Neural crest cell (in vitro differentiated cells): ENCODE data around the gene MRPL47. TPM values are rescaled to one million over a fixed set of nuclear protein-coding genes. Genes with fewer than 3 reads are reported as not detected.
A peak's percentile ranks its signal among the peaks of the same experiment; 100 is the strongest.
"Not testable (repeated sequence)": the region's sequence is repeated elsewhere in the genome, so short reads cannot be mapped to it uniquely, and the experiment has no call there.

Experiments
- DNase-seq: peaks from one replicate; pipeline ENCODE4 v3.0.0; 2021; ENCODE audit warnings: low read depth, mixed read lengths, low spot score
- H3K27ac Mint-ChIP-seq: one replicate; pipeline ENCODE4 v1.8.0; 2021; ENCODE audit warnings: mild to moderate bottlenecking, mixed read lengths; ENCODE audit not compliant: unreplicated experiment
- H3K27me3 Mint-ChIP-seq: 2 replicates; pipeline ENCODE4 v1.8.0; 2021; ENCODE audit warnings: low read depth, mild to moderate bottlenecking, mixed read lengths
- H3K36me3 Mint-ChIP-seq: 2 replicates; pipeline ENCODE4 v1.8.0; 2021; ENCODE audit warnings: low read depth, mild to moderate bottlenecking, mixed read lengths
- H3K4me1 Mint-ChIP-seq: 2 replicates; pipeline ENCODE4 v1.8.0; 2021; ENCODE audit warnings: mixed read lengths
- H3K4me3 Mint-ChIP-seq: one replicate; pipeline ENCODE4 v1.8.0; 2021; ENCODE audit warnings: mild to moderate bottlenecking, mixed read lengths
- H3K9me3 Mint-ChIP-seq: 2 replicates; pipeline ENCODE4 v1.8.0; 2021; ENCODE audit warnings: mixed read lengths
- long read RNA-seq: library from polyadenylated mRNA; unstranded; transcript quantifications from one replicate; pipeline ENCODE4 v2.0.0, GENCODE V29; 2020
- total RNA-seq: library from RNA; stranded (reverse); gene quantifications from 2 replicates; pipeline ENCODE4 v1.2.1, GENCODE V29; 2021
- TF ChIP-seq, protein P1 (sequence below): fragments of 200-600 bp; sonication (generic); conservative IDR thresholded peaks from 2 replicates; pipeline ENCODE4 v1.5.0; 2021; ENCODE audit warnings: antibody characterized with exemption, mild to moderate bottlenecking

MRPL47 gene
- total RNA-seq: 57.3 and 59.6 TPM in 2 replicates
- long read RNA-seq, transcript MRPL47-203 (7 exons, 1,370 nt): major isoform, 117 of 127 reads
- long read RNA-seq, partial matches to known transcripts: 0 of 127 reads
- long read RNA-seq, other reads (novel, unspliced or antisense): 8 of 127 reads

DNA sequence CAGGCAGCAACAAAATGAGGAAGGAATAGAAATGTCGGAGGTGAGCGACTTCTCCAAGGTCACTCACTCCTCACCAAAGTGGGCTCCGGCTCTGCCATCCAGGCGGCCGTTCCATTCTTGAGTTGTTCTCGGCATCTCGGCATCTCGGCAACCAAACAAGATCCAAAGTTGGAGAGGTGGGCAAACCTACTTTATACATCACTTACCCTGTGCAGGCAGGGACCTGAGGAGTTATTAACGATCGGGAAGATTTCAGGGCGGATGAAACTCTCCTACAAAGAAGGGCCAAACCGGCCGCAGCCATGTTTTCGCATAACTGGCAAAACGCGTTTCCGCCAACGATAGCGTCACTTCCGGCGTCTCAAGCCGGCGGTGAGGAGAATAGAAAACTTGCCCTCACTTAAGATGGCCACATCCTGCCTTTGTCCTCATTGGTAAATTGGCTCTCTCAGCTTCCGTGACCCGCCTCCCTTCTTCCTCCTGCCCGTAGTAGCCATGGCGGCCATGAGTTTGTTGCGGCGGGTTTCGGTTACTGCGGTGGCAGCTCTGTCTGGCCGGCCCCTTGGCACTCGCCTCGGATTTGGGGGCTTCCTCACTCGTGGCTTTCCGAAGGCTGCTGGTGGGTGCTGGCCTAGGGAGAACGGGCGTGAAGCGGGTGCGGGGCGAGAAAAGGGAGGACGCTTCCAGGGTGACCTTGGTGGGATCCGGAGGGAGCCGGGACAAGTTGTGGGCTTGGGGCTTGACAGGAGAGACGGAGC lies at the start of gene MRPL47, which contains the start of gene NDUFB5:
TSS of gene MRPL47 (minus strand) at position 318 of the 758 bp plus-strand sequence. CDS start at position 304, 14 bp downstream.
TSS of gene NDUFB5 (plus strand) at position 474 of the 758 bp plus-strand sequence. CDS start at position 496, 22 bp downstream.
- Mint-ChIP-seq H3K27ac (peak within 1 kb of the TSS; percentile 100), H3K9me3 (no peaks in the 10 kb centered on the region), H3K36me3 (no peaks in the 10 kb centered on the region), H3K4me1 (peaks cover 18% of the 10 kb centered on the region), H3K4me3 (peak within 1 kb of the TSS; percentile 99), H3K27me3 (no peaks in the 10 kb centered on the region)
- TF ChIP-seq, protein P1, sequence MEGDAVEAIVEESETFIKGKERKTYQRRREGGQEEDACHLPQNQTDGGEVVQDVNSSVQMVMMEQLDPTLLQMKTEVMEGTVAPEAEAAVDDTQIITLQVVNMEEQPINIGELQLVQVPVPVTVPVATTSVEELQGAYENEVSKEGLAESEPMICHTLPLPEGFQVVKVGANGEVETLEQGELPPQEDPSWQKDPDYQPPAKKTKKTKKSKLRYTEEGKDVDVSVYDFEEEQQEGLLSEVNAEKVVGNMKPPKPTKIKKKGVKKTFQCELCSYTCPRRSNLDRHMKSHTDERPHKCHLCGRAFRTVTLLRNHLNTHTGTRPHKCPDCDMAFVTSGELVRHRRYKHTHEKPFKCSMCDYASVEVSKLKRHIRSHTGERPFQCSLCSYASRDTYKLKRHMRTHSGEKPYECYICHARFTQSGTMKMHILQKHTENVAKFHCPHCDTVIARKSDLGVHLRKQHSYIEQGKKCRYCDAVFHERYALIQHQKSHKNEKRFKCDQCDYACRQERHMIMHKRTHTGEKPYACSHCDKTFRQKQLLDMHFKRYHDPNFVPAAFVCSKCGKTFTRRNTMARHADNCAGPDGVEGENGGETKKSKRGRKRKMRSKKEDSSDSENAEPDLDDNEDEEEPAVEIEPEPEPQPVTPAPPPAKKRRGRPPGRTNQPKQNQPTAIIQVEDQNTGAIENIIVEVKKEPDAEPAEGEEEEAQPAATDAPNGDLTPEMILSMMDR: no peak
- DNase-seq: peak; percentile 83

DNA sequence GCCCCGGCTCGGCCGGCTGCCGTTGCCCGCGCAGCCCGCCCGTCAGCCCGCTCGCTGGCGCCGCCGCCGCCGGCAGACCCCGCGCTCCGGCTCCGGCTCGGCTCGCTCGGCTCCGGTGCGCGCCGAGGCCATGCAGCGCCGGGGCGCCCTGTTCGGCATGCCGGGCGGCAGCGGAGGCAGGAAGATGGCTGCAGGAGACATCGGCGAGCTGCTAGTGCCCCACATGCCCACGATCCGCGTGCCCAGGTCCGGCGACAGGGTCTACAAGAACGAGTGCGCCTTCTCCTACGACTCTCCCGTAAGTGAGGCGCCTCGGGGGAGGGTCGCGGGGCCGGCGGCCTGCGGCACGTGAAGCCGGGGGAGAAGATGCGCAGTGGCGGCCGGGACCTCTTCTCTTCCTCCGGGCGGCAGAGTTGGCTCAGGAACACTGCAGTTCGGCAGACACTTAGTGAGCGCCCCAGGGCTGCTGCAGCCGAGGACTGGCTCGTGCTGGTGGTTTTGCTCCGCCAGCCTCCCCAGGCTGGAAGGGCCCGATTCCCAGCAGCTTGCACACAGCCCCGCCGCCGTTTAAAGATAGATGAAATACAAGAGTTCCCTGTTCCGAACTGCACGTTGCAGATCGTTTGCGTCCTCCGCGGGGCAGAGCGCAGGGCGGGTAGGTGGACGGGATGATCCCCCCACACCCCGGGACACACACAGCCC lies 48.8 kb upstream of the MRPL47 start:
- H3K9me3 Mint-ChIP-seq: no peaks in the 10 kb centered on the region
- H3K36me3 Mint-ChIP-seq: peaks cover 7% of the 10 kb centered on the region
- peak overlapping the region; percentile 76 for H3K27ac Mint-ChIP-seq
- H3K27me3 Mint-ChIP-seq: no peaks in the 10 kb centered on the region
- peak; percentile 71 for DNase-seq
- peak overlapping the region; percentile 97 for H3K4me3 Mint-ChIP-seq
- H3K4me1 Mint-ChIP-seq: peaks cover 38% of the 10 kb centered on the region
- TF ChIP-seq, protein P1: no peak

DNA sequence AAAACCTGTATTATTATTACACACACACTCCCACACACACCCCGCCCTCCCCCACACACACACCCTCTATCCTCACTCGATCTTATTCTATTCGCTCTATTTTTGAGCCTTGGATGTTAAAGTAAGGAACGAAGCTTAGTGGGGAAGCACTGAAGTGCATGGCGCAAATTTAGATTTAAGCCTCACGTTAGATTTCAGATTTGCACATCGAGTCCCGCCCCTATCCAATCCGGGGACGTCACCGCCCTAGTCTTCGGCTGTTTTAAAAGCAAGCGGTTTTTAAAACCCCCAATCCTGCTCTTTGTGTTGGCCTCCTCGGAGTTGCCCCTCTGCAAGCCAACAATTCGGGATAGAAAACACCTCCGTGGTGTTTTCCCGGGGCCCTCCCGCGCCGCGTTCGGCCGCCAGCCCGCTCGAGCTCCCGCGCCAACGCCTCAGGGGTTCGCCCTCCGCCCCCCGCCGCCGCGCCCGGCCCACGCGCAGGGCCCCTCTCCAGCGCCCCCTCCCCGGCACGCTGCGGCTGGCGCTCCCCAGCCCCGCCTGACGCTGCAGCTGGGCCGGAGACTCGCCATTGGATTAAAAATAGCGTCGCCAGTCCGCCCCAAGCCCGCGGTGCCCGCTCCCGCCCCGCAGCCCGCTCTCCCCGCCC lies 48.1 kb upstream of the MRPL47 start, which contains the start of gene USP13:
TSS of gene USP13 (plus strand) at position 594 of the 649 bp plus-strand sequence. CDS start 186 bp downstream, outside the sequence.
- TF ChIP-seq, protein P1: no peak
- Mint-ChIP-seq H3K9me3 (no peaks in the 10 kb centered on the region), H3K36me3 (peaks cover 7% of the 10 kb centered on the region), H3K27me3 (no peaks in the 10 kb centered on the region), H3K4me3 (peak within 1 kb of the TSS; percentile 97), H3K27ac (peak within 1 kb of the TSS; percentile 91), H3K4me1 (peaks cover 37% of the 10 kb centered on the region)
- peak; percentile 71 for DNase-seq

DNA sequence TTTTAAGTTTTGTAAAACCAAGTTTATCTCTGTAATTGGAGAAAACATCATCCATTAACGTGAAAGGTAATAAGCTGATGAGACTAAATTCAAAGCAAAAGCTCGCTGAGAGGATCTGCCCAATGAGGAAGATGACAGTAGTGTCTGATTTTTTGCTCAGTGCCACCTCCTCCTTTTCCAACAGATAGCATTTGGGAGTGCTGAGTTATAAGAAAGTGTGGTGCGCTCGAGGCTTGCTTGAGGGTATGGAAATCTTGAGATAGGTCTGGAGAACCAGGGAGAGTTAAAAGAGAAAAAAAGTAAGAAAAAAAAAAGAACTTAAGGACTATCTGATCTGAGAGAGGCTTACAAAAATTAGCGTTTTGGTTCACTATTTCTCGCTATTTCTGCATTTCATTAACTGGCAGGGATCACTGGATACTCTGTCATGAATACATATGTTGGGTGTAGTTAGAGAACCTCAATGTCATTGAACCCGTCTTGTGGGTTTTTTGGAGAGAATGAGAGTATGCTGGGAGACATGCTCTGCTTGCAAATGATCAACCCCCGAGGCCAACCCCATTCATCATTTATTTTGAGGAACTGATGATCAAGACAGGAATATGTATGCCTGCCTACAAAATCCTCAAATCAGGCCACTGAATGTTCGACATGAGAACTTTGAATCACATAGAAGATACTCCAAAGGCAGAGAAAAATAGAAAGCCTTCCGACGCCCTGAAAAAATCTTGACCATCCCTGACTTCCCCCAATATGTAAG lies 47.4 kb upstream of the MRPL47 start:
- H3K9me3 Mint-ChIP-seq: no peaks in the 10 kb centered on the region
- no peaks in the 10 kb centered on the region for H3K27me3 Mint-ChIP-seq
- no peak for DNase-seq
- H3K36me3 Mint-ChIP-seq: peaks cover 7% of the 10 kb centered on the region
- TF ChIP-seq, protein P1: no peak
- peaks cover 37% of the 10 kb centered on the region for H3K4me1 Mint-ChIP-seq
- H3K4me3 Mint-ChIP-seq: peak overlapping the region; percentile 93
- peak overlapping the region; percentile 91 for H3K27ac Mint-ChIP-seq

DNA sequence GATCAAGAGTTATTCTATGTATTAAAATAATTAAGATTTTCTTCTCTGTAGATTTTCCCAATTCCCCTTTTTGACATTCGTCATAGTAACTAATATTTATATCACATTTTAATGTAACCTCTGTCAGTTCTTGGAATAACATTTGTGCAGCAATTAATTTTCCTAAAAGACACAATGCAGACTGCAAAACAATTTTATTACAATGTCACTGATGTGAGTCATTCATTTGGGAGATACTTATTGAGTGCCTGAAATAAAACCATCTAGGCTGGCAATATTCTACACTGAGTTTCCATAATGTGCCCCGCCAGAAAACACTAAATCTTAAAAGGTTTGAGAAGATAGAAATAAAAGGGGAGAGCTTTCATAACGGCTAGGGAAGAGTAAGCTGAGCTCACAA lies 41.7 kb upstream of the MRPL47 start:
- Mint-ChIP-seq H3K4me3 (no peak overlapping the region), H3K27me3 (no peaks in the 10 kb centered on the region), H3K27ac (no peak overlapping the region), H3K9me3 (no peaks in the 10 kb centered on the region), H3K36me3 (no peaks in the 10 kb centered on the region), H3K4me1 (no peaks in the 10 kb centered on the region)
- no peak for DNase-seq
- TF ChIP-seq, protein P1: no peak

DNA sequence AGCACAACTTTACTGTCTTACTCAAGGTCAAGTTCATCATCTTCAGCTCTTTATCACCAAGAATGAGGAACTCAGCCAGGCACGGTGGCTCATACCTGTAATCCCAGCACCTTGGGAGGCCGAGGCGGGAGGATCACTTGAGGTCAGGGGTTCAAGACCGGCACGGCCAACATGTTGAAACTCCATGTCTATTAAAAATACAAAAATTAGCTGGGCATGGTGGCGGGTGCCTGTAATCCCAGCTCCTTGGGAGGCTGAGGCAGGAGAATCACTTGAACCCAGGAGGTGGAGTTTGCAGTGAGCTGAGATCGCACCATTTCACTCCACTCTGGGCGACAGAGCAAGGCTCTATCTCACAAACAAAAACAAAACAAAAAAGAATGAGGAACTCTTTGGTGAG lies 39.4 kb upstream of the MRPL47 start:
- H3K27ac Mint-ChIP-seq, H3K4me1 Mint-ChIP-seq, DNase-seq, H3K27me3 Mint-ChIP-seq, H3K4me3 Mint-ChIP-seq, H3K36me3 Mint-ChIP-seq, H3K9me3 Mint-ChIP-seq: not testable (repeated sequence)
